GM19397 (cell line): ENCODE data around the gene EIF4E1B.

Experiments
- ATAC-seq: cut with Tn5 transposase; IDR thresholded peaks from one replicate; pipeline ENCODE4 v1.9.1; 2021; ENCODE audit warnings: mild to moderate bottlenecking, moderate library complexity; ENCODE audit not compliant: unreplicated experiment

EIF4E1B gene

DNA sequence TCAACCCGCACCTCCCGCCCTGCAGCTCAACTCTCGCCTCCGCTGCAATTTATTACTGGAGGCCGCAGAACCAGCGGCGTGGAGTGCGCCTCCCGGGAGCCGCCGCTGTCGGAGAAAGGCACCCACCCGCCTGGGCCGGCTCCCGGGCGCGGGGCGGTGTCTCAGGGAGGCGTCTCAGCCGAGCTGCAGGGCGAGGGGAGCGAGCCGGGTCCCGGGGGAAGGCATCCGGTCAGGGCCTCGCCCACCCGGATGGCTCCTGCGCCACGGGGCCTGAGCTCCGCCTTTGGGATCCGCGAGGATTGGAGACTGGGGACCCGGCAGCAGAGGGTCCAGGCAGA is 49.7 kb downstream of the EIF4E1B start:
- ATAC-seq = no peak

GRCh38 chr5:176682016-176682531 is 51.6 kb downstream of the EIF4E1B start:
- no peak for ATAC-seq

GRCh38 chr5:176685010-176685409 is 54.5 kb downstream of the EIF4E1B start:
- no peak for ATAC-seq

- no peak for ATAC-seq
Measured at GRCh38 chr5:176687247-176687646, 56.8 kb downstream of the EIF4E1B start.

- no peak for ATAC-seq
Measured at GRCh38 chr5:176687881-176688280, 57.4 kb downstream of the EIF4E1B start.

DNA sequence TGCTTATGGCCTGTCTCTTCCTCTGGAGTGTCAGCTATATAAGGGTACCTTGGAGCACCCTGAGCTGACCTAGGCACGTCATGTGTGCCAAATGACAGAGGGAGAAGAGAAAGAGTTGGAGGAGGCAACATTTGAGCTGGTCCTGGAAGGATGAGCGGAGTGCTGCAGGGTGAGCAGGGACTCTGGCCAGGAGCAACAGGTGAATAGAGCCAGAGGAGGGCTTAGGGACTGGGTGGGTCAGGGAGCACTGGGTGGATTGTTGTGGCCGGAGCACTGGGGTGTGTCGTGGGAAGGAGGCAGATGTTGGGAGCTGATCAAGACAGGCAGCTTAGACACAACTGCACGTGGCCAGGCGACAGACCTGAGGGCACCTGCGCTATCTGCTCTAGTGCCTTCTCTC is 60.4 kb downstream of the EIF4E1B start:
- ATAC-seq = no peak

GRCh38 chr5:176691524-176691923 is 61.0 kb downstream of the EIF4E1B start:
- no peak for ATAC-seq

DNA sequence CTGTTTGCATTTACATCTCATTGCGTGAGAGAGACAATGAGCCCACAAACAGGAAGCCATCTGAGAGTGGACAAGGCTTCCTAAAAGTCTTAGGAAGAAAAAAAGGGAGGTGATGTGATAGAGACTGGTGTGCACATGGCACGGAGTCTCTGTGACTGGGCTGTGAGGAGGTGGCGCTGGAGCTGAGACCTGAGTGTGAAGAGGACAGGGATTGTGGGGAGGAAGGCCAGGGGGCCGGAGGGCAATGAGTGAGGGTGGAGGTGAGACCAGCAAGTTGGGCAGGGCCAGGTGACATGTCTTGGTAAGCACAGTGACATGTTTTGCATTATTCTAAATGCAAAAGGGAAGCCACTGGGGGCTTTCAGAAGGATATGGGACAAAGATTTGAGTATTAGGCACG is 61.9 kb downstream of the EIF4E1B start:
- no peak for ATAC-seq

- no peak for ATAC-seq
Measured at GRCh38 chr5:176692839-176693476, 62.5 kb downstream of the EIF4E1B start.

DNA sequence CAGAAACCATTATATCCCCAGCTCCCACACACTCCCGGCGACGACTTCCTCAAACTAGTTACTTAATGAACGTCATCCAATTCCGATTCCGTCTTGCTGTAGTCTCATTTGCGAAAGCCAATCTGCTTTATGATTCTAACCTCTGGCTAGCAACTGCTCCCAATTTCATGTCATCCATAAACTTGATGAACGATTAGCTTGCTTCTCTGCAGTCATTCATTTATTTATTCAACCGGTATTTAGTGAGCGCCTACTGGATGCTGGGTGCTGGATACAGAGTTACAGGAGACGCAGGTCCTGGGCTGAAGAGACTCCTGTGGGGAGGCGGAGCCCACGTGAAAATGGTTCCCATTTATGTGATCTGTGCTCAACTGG is 63.0 kb downstream of the EIF4E1B start:
- ATAC-seq = no peak

GRCh38 chr5:176694146-176694545 is 63.7 kb downstream of the EIF4E1B start:
- ATAC-seq = no peak

- no peak for ATAC-seq
Measured at GRCh38 chr5:176694631-176695030, 64.2 kb downstream of the EIF4E1B start.

DNA sequence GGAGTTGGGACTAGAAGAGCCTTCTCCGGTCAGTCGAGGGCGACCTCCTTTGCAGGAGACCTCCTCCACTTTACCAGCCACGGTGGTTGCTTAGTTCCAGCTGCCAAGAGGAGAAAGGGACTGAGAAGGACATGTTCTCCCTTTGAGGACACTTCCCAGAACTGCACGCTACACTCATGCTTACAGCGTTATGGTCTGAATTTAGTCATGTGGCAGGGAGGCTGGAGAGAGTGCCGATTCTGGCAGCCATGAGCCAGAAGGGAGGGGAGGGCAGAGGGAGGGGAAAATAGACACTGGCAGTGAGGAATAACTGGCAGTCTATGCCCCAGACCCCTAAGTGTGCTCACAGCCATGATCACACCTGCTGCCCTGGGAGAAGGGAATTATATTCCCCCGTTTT is 64.6 kb downstream of the EIF4E1B start:
- no peak for ATAC-seq
